Colonic mucosa (tissue), 4 donors: ENCODE data around the gene LYPD4. TPM values are rescaled to one million over a fixed set of nuclear protein-coding genes. Genes with fewer than 3 reads are reported as not detected.

Experiments
- DNase-seq: peaks from one replicate; pipeline ENCODE4 v3.0.0-alpha.2; 2020
- H3K27ac ChIP-seq: fragments of 200-600 bp; one replicate; pipeline ENCODE4 v1.8.0; 2021
- H3K27me3 ChIP-seq: fragments of 200-600 bp; one replicate; pipeline ENCODE4 v1.8.0; 2021
- H3K36me3 ChIP-seq: fragments of 200-600 bp; one replicate; pipeline ENCODE4 v1.8.0; 2021
- H3K4me1 ChIP-seq: fragments of 200-600 bp; one replicate; pipeline ENCODE4 v1.8.0; 2021; ENCODE audit warnings: mild to moderate bottlenecking
- H3K4me3 ChIP-seq: fragments of 200-600 bp; one replicate; pipeline ENCODE4 v1.8.0; 2021
- H3K9ac ChIP-seq, 2 donors: one replicate each; pipeline ENCODE4 v1.7.0; 2013; ENCODE audit warnings: control low read depth in 2 of 2, low read depth in 2 of 2, low read length in 2 of 2
- H3K9me3 ChIP-seq: fragments of 200-600 bp; one replicate; pipeline ENCODE4 v1.8.0; 2021
- intact Hi-C: fragments of 100-400 bp; cut with DNase I; formaldehyde crosslinking; loops from one replicate; pipeline ENCODE4 v1.14.1; 2022
- total RNA-seq, 2 donors: library from RNA; stranded (reverse); fragmentation: NEBNext Ultra II Directional in 1 of 2; extraction: Animal tissue kit (Norgen Biotek cat#: 25700) in 1 of 2; gene quantifications; one replicate each; pipeline ENCODE4 v1.2.1, GENCODE V29; 2021
- TF ChIP-seq, protein P1 (sequence below): fragments of 200-600 bp; IDR thresholded peaks from one replicate; pipeline ENCODE4 v1.8.0; 2022; ENCODE audit warnings: antibody characterized with exemption, mild to moderate bottlenecking
- donor health status: healthy.
- donor health status: DM: no; HTN: no; CAD: no.
- donor health status: DM: no; HTN: no; CAD: no.

Gene LYPD4
- total RNA-seq, 2 donors from 2014 or later, result not detected

DNA sequence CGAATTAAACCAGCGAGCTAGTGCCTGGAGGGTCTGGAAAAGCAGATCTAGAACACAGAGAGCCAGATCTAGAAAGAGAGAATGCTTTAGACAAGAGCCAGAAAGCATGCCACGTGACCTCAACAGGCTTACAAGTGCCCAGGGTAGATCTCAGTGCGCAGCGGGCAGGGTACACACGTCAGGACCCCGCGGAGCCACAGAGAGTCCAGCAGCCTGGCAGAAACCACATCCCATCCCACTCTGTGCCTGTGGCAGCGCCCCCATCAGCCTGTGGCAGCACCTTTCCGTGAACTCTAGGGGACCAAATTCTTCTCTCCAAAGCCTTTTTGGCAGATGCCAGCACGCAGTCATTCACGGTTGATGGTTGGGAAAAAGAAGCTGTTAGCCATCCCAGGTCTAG, 44.4 kb upstream of the LYPD4 start:
- no peaks in the 10 kb centered on the region for H3K27me3 ChIP-seq
- intact Hi-C loops, result no loop called here
- TF ChIP-seq, protein P1, sequence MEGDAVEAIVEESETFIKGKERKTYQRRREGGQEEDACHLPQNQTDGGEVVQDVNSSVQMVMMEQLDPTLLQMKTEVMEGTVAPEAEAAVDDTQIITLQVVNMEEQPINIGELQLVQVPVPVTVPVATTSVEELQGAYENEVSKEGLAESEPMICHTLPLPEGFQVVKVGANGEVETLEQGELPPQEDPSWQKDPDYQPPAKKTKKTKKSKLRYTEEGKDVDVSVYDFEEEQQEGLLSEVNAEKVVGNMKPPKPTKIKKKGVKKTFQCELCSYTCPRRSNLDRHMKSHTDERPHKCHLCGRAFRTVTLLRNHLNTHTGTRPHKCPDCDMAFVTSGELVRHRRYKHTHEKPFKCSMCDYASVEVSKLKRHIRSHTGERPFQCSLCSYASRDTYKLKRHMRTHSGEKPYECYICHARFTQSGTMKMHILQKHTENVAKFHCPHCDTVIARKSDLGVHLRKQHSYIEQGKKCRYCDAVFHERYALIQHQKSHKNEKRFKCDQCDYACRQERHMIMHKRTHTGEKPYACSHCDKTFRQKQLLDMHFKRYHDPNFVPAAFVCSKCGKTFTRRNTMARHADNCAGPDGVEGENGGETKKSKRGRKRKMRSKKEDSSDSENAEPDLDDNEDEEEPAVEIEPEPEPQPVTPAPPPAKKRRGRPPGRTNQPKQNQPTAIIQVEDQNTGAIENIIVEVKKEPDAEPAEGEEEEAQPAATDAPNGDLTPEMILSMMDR, result no peak
- no peak overlapping the region for H3K9ac ChIP-seq
- H3K4me3 ChIP-seq, result no peak overlapping the region
- peaks cover 7% of the 10 kb centered on the region for H3K36me3 ChIP-seq
- no peak overlapping the region for H3K27ac ChIP-seq
- no peaks in the 10 kb centered on the region for H3K9me3 ChIP-seq
- no peak for DNase-seq
- peaks cover 19% of the 10 kb centered on the region for H3K4me1 ChIP-seq

DNA sequence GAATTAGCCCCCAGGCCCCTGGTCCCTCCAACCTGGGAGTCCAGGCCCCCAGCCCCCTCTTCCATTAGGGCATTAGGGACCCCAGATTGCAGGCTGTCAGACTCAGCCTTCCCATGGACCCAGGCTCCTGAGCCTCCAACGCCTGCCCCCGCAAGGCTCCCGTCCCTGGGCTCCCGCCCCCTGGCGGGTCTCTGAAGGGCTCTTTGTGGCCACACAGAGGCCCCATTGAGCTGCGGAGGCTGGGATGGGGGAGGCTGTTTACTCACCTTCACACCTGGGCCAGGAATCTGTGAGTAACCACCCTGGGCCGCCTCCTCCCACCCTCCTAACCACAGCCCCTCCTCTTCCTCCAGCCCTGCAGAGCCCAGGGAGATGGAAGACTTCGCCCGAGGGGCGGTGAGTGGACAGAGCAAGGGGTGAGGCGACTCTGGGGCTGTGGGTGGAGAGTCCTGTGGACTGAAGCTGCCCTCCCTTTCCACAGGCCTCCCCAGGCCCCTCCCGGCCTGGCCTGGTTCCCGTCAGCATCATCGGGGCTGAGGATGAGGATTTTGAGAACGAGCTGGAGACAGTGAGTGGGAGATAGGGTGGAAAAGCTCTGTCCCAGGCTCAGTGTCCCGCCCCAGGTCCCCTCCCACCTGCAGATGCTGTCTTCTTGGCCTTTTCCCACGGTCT, 43.4 kb upstream of the LYPD4 start:
- H3K27me3 ChIP-seq, result no peaks in the 10 kb centered on the region
- H3K4me3 ChIP-seq, result peak overlapping the region; percentile 11
- H3K27ac ChIP-seq, result peak overlapping the region; percentile 53
- peak; percentile 70 for DNase-seq
- peak overlapping the region in 1 of 2 donors; percentile 64 for H3K9ac ChIP-seq
- H3K36me3 ChIP-seq, result peaks cover 7% of the 10 kb centered on the region
- intact Hi-C loops, result no loop called here
- H3K9me3 ChIP-seq, result no peaks in the 10 kb centered on the region
- H3K4me1 ChIP-seq, result peaks cover 19% of the 10 kb centered on the region
- TF ChIP-seq, protein P1, result no peak

DNA sequence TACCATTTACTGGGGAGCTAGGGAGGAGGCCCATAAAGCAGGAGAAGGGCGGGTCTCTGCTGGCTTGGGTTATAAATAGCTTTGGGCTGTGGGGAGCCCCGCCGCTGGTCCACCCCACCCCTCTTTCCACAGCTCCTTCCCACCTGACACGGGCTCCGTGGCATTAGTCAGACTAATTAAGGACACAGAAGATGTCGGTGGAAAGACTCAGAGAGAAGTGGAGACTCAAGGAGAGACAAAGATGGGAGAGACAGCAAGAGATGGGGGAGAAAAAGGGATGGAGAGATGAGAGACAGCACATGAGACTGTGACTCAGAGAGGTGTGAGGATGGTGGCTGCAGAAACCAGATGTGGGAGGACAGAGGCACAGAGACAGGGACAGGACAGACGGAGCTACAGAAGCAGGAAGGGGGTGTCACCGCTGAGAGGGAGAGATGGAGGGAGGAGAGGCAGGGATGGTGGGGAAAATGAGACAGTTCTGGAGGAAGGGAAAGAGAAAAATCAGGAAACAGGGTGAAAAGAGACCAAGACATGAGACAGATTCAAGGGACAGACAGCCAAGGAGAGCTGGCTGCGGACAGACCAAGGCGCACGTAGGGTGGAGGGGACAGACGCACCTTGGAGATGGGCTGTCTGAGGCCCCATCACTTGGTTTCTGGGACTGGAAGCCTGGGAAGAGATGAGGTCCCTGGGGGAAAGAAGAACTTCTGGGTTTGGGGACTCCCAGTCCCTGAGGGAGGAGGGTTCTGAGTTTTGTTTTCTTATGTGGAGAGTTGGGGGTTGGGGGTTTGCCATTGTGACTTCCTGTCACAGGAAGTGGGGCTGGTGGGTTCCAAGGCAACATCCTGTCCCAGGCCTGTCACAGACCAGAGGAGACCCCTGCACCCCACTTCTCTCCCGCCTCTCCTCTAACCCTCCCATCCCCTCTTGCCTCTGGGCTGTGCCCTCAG, 42.6 kb upstream of the LYPD4 start:
- H3K36me3 ChIP-seq, result peaks cover 7% of the 10 kb centered on the region
- peak overlapping the region in 1 of 2 donors; percentile 64 for H3K9ac ChIP-seq
- H3K4me3 ChIP-seq, result peak overlapping the region; percentile 11

DNA sequence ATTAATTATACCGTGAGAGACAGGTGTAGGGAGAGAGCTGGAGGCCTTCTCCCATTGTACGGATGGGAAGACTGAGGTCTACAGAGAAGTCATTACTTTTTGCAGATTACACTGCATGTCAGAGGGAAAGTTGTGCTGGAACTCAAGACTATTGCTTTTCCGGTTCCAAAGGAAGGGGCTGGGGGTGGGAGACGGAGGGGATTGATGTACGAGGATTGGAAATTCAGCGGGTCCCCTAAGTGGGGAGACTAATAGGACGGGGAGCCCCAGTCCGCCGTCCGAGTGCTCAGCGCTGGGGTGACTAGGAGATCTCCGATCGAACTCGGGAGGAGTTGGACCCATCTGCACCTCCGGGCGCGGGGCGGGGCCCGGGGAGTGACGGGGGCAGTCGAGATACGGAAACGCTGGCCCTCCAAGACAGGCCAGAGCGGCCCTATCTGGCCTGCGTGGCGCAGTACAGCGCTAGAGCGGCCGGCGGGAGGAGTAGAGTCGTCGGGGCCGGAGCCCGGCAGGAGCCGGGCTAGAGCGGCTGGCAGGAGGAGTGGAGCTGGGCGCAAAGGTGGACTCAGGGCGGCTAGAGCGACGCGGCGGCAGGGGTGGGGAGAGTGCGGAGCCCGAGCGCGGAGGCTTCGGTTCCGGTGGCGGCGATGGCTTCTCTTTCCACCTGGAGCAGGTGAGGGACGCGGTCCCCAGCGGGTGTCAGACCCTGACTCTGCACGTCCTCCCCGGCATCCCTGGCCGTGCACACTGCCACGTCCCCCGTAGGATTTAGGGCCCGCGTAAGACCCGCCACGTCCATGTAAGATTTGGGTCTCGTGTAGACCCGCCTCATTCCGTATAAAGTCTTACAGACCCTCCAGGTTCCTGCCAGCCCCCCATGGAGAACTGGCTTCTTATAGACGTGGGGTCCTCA, 39.6 kb upstream of the LYPD4 start:
- peaks cover 3% of the 10 kb centered on the region for H3K36me3 ChIP-seq
- DNase-seq, result peak; percentile 97
- H3K9me3 ChIP-seq, result no peaks in the 10 kb centered on the region
- peaks cover 19% of the 10 kb centered on the region for H3K4me1 ChIP-seq
- peak overlapping the region; percentile 79 for H3K4me3 ChIP-seq
- no peaks in the 10 kb centered on the region for H3K27me3 ChIP-seq
- intact Hi-C loops, result no loop called here
- peak overlapping the region; percentile 91 to 92 for H3K9ac ChIP-seq
- peak overlapping the region; percentile 88 for H3K27ac ChIP-seq
- TF ChIP-seq, protein P1, result no peak

More for the DNA sequence above, 42.6 kb upstream of the LYPD4 start:
- H3K9me3 ChIP-seq, result no peaks in the 10 kb centered on the region
- DNase-seq, result no peak
- H3K4me1 ChIP-seq, result peaks cover 19% of the 10 kb centered on the region
- TF ChIP-seq, protein P1, result no peak
- H3K27me3 ChIP-seq, result no peaks in the 10 kb centered on the region
- peak overlapping the region; percentile 53 for H3K27ac ChIP-seq
- intact Hi-C loops, result no loop called here

DNA sequence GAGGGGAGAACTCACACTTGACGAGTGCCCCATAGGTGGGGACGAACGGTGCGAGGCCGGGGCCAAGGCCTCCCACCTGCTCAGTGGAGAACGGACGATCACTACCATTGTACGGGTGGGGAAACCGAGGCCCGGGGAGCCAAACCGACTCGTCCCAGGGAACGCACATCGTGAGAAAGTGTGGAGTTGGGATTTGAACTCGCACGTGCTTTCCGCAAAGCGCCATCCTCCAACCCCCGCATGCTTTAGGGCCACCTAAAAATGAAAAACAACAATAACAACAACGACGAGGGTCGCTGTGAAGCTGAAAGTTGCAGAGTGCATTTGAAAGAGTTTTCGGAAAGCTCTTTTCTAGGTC, 39.0 kb upstream of the LYPD4 start:
- Histone ChIP-seq H3K9ac (peak overlapping the region; percentile 79 to 92), H3K27me3 (no peaks in the 10 kb centered on the region), H3K36me3 (no peaks in the 10 kb centered on the region), H3K9me3 (no peaks in the 10 kb centered on the region), H3K4me1 (peaks cover 19% of the 10 kb centered on the region), H3K27ac (peak overlapping the region; percentile 88), H3K4me3 (peak overlapping the region; percentile 79)
- intact Hi-C loops, result no loop called here
- TF ChIP-seq, protein P1, result no peak
- no peak for DNase-seq
